GM13977 (cell line): ENCODE measurements around the gene MTHFD1L.
"Not testable (repeated sequence)": the region's sequence is repeated elsewhere in the genome, so short reads cannot be mapped to it uniquely, and the experiment has no call there.

Experiments
- DNase-seq: peaks from one replicate; pipeline ENCODE4 v3.0.0; 2012; ENCODE audit warnings: low spot score
- CTCF ChIP-seq: IDR thresholded peaks from 2 replicates; pipeline ENCODE4 v1.5.1; 2012; ENCODE audit warnings: mild to moderate bottlenecking, control low read depth; ENCODE audit not compliant: insufficient read depth; ENCODE audit errors: extremely low read depth, missing control alignments
- in situ Hi-C: fragments of 300-500 bp; cut with MboI; formaldehyde crosslinking; loops from one replicate; pipeline ENCODE4 v1.12.0; 2022; ENCODE audit warnings: low sequenced_read_pairs, low pct_unique_long_range_greater_than_20kb, mixed read lengths, inconsistent platforms; ENCODE audit not compliant: unreplicated experiment

The MTHFD1L gene

GRCh38 chr6:150857062-150857944 is 8.2 kb upstream of the MTHFD1L start:
- no peak for TF ChIP-seq CTCF
- DNase-seq, result no peak
- in situ Hi-C loops, result no loop called here

- no peak for TF ChIP-seq CTCF
- DNase-seq, result no peak
- in situ Hi-C loops, result no loop called here
These were observed 7.6 kb upstream of the MTHFD1L start for GRCh38 chr6:150857945-150858308.

GRCh38 chr6:150861448-150862168 is 3.9 kb upstream of the MTHFD1L start:
- in situ Hi-C loops, result not testable (repeated sequence)

GRCh38 chr6:150863213-150863928 is 2.1 kb upstream of the MTHFD1L start:
- no peak for DNase-seq
- no peak for TF ChIP-seq CTCF
- in situ Hi-C loops, result no loop called here

More at GRCh38 chr6:150861448-150862168, 3.9 kb upstream of the MTHFD1L start:
- DNase-seq, result not testable (repeated sequence)

- in situ Hi-C loops, result no loop called here
- TF ChIP-seq CTCF, result no peak
- DNase-seq, result no peak
These were observed 478 bp upstream of the MTHFD1L start for GRCh38 chr6:150865043-150865405.

GRCh38 chr6:150866147-150866990 is 867 bp downstream of the MTHFD1L start:
- DNase-seq, result peak; percentile 96
- TF ChIP-seq CTCF, result no peak
- in situ Hi-C loops, result no loop called here
